HAP-1 (cell line): Measurements from ENCODE around the gene DTYMK.
"Not testable (repeated sequence)": the region's sequence is repeated elsewhere in the genome, so short reads cannot be mapped to it uniquely, and the experiment has no call there.

ENCODE experiments used
- DNase-seq, 2 experiments: peaks; one replicate each; pipeline ENCODE4 v3.0.0-alpha.2; 2016 to 2020; ENCODE audit warnings: low spot score in 2 of 2
- H3K27me3 ChIP-seq: fragments of 250-450 bp; sonication (Bioruptor Pico); 2 replicates; pipeline ENCODE4 v1.5.1; 2020; ENCODE audit warnings: low read depth, mild to moderate bottlenecking, moderate library complexity
- H3K36me3 ChIP-seq: fragments of 250-450 bp; sonication (Bioruptor Pico); replicated peaks from 2 replicates; pipeline ENCODE4 v1.5.1; 2020; ENCODE audit warnings: mild to moderate bottlenecking
- H3K4me1 ChIP-seq: fragments of 250-450 bp; sonication (Bioruptor Pico); 2 replicates; pipeline ENCODE4 v1.5.1; 2020; ENCODE audit warnings: mild to moderate bottlenecking
- H3K4me3 ChIP-seq: fragments of 250-450 bp; sonication (Bioruptor Pico); 2 replicates; pipeline ENCODE4 v1.5.1; 2020; ENCODE audit warnings: mild to moderate bottlenecking, moderate library complexity
- H3K9me3 ChIP-seq: fragments of 250-450 bp; sonication (Bioruptor Pico); 2 replicates; pipeline ENCODE4 v1.5.1; 2020; ENCODE audit warnings: mild to moderate bottlenecking, moderate library complexity
- in situ Hi-C: fragments of 300-500 bp; cut with MboI; formaldehyde crosslinking; loops from 3 replicates; pipeline ENCODE4 v1.14.3; 2020; ENCODE audit warnings: low sequenced_read_pairs, inconsistent platforms, mixed read lengths

The DTYMK gene

DNA sequence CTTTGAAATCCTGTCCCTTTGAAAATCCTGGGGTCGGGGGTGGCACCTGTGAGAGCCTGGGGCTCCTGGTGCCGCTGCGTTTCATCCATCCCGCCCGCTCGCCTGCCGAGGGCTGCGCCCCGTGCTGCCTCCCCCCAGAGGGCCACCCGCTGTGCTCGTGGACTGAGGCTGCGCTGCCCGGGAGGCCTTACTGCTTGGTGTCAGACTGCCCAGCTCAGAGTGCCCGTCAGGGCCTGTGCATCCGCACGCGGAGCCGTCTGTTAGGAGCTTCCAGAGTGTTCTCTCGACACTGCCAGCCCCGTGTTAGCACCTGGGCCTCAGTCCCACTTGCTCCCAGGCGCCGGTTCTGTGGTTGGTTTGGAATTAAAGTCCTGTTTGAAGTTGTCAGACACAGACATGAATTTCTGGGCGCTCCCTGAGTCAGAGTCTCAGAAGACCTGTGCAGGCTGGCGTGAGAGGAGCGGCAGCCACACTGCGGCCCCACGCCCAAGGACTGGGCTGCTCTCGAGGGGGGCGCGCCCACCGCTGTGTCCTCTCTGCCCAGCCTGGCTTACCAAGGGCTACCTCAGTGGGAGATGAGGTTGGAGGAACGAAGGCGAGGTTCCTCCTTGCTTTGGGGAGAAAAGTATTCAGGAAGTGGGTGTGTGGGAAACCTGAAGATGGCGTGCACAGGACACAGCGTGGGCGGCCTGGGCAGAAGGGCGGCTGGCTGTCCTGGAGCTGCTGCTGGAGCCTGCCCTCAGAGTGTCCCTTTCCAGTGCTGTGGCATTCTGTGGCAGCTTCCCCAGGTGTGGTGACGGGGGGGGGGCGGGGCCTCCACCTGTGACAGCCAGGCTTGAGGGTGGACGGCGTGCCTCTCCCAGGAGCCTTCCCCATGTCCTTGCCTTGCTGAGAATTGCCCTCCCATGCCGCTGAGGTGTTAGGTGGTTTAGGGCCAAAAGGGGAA is 14.1 kb downstream of the DTYMK start:
- Histone ChIP-seq H3K36me3 (peaks cover 38% of the 10 kb centered on the region), H3K4me1 (no peaks in the 10 kb centered on the region)
- in situ Hi-C loops = loop anchor here (25.0 kb wide), 1 partner anchor 810 kb away; the partner anchor contains the start of gene AGXT

DNA sequence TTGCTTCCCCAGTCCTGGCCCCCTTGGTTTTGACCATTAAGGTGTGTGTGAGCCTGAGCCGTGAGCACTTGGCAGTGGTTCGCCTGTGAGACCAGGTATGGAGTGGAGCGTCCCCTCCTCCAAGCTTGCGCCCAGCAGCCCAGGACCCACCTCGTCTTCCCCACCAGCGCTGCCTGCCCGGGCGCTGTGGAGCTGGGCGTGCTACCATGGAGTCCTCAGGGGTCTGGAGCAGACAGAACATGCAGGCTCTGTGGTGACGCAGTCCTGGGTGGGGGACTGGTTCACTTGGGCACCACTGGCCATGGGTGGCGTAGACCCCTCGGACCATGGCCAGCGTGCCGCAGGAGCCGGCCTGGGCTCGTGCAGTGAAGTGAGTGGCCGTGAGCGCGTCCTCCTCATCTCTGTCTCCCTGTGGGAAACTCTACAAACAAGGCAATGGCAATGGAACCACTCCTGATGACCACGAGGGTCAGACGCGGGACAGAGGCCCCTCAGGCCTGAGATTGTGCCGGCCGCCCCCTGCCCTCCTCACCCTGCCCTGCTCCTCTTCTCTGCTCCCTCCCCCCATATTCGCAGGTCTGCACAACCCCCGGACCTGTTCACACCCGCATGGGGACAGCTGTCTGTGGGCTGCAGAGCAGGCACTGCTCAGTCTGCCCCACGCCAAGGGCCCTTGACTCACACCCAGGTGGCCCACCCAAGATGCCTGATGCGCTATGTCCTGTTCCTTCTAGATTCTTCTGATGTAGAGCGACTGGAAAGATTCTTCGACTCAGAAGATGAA is 15.0 kb downstream of the DTYMK start:
- H3K4me1 ChIP-seq = no peaks in the 10 kb centered on the region
- no peak overlapping the region for H3K4me3 ChIP-seq
- DNase-seq = no peak
- no peaks in the 10 kb centered on the region for H3K27me3 ChIP-seq
- peaks cover 32% of the 10 kb centered on the region for H3K36me3 ChIP-seq
- in situ Hi-C loops = loop anchor here (25.0 kb wide), 1 partner anchor 809 kb away; the partner anchor contains the start of gene AGXT
- H3K9me3 ChIP-seq = no peaks in the 10 kb centered on the region

More for the DNA sequence above, 14.1 kb downstream of the DTYMK start:
- no peaks in the 10 kb centered on the region for H3K9me3 ChIP-seq
- H3K27me3 ChIP-seq = no peaks in the 10 kb centered on the region
- H3K4me3 ChIP-seq = no peak overlapping the region
- DNase-seq = no peak

DNA sequence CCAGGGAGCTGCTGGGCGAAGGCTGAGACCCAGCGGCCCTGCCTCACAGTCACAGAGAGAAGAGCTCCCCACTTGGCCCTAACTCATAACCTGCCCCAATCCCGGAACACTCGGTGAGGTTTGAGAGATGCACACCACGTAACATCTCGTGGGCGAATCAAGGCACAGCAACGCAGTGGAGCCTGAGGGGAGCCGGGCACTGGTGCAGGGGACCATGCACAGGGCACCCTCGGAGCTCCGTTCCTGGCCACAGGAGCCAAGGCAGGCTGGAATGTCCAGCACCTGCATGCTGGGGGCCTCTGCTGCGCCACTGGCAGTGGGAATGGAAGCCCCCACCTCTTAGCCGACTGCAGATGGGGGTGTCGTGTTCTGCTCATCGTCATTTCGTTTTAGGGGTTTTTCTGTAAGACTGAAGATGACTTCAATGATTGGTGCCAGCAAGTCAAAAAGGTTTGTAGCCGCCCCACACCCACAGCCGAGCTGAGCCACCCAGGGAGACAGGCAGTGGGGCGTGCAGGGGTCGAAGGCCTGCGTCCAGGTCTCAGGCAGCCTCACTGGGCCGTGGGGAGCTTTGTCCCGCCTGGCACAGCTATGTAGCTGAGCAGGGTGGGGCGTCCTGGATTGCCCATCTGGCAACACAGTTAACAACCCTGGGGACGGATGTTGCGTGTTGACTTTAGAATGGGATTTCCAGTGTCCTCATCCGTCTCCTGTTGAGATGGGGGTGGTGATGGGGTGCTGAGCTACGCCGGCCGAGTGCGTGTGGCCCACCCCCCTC is 16.1 kb downstream of the DTYMK start:
- no peaks in the 10 kb centered on the region for H3K27me3 ChIP-seq
- in situ Hi-C loops = loop anchor here (25.0 kb wide), 1 partner anchor 808 kb away; the partner anchor contains the start of gene AGXT
- DNase-seq = no peak
- H3K36me3 ChIP-seq = peaks cover 22% of the 10 kb centered on the region
- H3K4me1 ChIP-seq = no peaks in the 10 kb centered on the region
- no peaks in the 10 kb centered on the region for H3K9me3 ChIP-seq
- no peak overlapping the region for H3K4me3 ChIP-seq

DNA sequence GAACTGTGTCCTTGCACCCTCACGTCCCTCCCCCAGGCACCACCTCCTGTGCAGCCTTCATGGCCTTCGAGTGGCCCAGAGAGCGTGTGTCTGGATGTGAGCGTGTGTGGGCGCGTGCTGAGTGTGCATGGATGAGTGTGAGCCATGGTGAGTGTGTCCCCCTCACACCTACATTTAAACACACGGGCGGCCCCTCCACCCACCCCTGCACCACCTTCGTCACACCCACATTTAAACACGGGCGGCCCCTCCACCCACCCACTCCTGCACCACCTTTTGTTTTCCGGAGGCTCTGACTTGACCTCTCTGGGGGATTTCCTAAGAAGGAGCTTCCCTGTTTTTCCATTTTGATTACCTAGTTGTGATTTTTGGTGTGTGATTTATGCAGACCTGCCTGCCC is 17.8 kb downstream of the DTYMK start:
- no peak for DNase-seq
- H3K9me3 ChIP-seq = no peaks in the 10 kb centered on the region
- H3K4me1 ChIP-seq = no peaks in the 10 kb centered on the region
- in situ Hi-C loops = loop anchor here (25.0 kb wide), 1 partner anchor 807 kb away; the partner anchor contains the start of gene AGXT
- peaks cover 12% of the 10 kb centered on the region for H3K36me3 ChIP-seq
- H3K4me3 ChIP-seq = no peak overlapping the region
- no peaks in the 10 kb centered on the region for H3K27me3 ChIP-seq

DNA sequence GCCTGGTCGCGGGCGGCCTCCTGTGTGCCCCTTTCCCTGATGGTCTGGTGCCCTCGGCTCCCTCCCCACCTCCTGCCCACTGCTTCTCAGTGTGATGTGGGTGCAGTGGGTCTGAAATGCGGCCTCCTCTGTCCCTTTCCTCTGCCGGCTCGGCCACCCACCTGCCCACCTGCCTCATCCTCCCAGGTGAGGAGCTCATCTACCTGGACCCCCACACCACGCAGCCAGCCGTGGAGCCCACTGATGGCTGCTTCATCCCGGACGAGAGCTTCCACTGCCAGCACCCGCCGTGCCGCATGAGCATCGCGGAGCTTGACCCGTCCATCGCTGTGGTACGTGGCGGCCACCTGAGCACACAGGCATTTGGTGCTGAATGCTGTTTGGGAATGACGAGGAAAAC is 18.3 kb downstream of the DTYMK start:
- Histone ChIP-seq H3K4me3 (no peak overlapping the region), H3K4me1 (no peaks in the 10 kb centered on the region), H3K36me3 (peaks cover 12% of the 10 kb centered on the region), H3K9me3 (no peaks in the 10 kb centered on the region), H3K27me3 (no peaks in the 10 kb centered on the region)
- in situ Hi-C loops = loop anchor here (25.0 kb wide), 1 partner anchor 806 kb away; the partner anchor contains the start of gene AGXT
- no peak for DNase-seq

DNA sequence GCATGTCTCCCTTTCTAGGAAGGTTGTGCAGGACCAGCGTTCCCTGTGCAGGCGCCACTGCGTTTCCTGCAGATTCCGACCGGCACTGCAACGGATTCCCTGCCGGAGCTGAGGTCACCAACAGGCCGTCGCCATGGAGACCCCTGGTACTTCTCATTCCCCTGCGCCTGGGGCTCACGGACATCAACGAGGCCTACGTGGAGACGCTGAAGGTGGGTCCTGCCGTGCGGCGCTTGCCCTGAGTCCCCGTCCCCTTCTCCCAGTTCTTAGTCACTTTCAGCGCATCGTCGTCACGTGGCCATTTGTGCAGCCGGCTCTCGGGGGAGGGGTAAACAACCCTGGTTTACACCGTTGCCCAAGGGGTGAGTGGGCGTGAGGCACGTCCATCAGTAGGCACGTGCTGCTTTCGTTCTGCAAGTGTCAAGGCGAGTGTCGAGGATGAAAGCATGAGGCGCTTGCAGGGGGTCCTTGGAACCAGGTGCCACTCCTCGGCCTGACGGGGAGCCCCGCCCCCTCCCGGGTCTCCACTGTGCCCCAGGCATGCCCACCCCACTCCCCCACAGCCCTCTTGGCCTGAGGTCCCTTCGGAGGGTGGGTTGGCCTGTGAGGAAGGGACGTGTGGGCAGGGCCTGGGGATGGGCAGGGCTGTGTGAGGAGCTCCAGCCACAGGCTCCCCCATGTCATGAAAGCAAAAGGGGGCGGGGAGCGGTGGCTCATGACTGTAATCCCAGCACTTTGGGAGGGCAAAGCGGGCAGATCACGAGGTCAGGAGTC is 19.8 kb downstream of the DTYMK start:
- Histone ChIP-seq H3K4me3 (no peak overlapping the region), H3K36me3 (peaks cover 12% of the 10 kb centered on the region), H3K27me3 (no peaks in the 10 kb centered on the region), H3K4me1 (no peaks in the 10 kb centered on the region), H3K9me3 (no peaks in the 10 kb centered on the region)
- DNase-seq = no peak
- in situ Hi-C loops = loop anchor here (25.0 kb wide), 1 partner anchor 805 kb away; the partner anchor contains the start of gene AGXT

DNA sequence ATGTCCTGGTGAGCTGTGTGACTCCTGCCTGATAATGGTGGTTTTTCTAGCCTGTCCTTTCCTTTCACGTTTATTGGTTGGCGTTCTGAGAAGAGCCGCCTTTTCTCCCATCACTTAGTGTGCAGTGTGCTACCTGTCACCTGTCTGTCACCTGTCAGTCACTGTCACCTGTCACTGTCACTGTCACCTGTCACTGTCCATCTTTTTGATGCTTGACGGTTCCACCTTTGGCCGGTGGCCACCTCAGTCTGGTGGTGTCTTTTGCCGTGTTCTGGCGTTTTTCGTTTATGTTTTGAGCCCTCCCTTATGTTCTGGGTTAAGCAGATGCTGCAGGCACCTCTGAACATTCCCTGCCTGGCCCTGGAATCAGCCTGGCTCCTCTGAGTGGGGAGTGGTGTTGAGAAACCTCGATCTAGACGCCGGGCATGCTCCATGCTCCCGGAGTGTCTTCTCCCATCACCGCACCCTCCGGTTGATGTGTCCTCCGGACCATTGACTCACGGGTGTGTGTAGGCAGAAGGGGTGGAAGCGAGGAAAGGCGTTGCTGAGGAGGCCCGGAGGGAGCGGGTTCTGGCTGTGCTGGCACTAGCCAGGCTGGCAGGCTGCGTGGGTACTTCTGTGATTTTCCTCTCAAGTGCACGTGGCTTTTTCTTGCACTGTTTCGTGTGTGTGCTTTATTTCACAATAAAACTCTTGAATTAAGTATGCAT is 20.7 kb downstream of the DTYMK start:
- Histone ChIP-seq H3K36me3 (peaks cover 12% of the 10 kb centered on the region), H3K9me3 (no peaks in the 10 kb centered on the region), H3K4me1 (no peaks in the 10 kb centered on the region), H3K4me3 (no peak overlapping the region), H3K27me3 (no peaks in the 10 kb centered on the region)
- in situ Hi-C loops = loop anchor here (25.0 kb wide), 1 partner anchor 804 kb away; the partner anchor contains the start of gene AGXT
- DNase-seq = no peak

DNA sequence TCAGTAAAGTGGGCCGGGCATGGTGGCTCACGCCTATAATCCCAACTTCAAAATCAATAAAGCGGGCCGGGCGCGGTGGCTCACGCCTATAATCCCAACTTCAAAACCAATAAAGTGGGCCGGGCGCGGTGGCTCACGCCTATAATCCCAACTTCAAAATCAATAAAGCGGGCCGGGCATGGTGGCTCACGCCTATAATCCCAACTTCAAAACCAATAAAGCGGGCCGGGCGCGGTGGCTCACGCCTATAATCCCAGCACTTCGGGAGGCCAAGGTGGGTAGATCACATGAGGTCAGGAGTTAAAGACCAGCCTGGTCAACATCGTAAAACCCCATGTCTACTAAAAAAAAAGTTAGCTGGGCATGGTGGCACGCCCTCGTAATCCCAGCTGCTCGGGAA is 23.9 kb downstream of the DTYMK start:
- H3K4me3 ChIP-seq, DNase-seq, H3K4me1 ChIP-seq, H3K27me3 ChIP-seq, H3K9me3 ChIP-seq: not testable (repeated sequence)
- in situ Hi-C loops = loop anchor here (25.0 kb wide), 1 partner anchor 800 kb away; the partner anchor contains the start of gene AGXT
- peaks cover 27% of the 10 kb centered on the region for H3K36me3 ChIP-seq

DNA sequence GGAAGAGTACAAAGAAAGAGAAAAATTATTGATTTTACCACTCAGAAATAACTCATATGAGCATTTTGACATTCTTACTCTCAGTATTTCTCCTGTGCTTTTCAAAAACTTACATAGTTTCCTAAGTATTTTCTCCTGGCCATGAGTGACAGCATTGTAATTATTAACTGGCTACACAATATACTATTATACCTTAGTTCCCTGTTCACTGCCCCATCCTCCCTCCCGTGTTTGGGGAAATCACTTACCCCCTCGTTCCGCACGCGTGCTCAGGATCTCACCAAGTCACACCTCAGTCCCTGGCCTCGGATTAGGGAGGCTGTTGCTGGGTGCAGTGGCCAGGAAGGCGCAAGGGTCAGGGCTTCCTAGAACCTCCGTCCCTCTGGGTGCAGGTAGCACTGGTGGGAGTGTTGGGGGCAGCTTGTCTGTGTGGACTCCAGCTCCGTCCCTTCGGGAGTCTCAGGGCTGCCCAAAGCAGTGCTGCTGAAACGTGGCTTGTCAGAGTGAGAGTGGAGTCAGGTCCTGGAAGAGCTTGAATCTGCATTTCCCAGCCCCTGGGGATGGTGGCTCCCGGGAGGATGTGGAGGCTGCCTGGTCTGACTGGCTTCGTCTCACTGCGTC is 25.9 kb downstream of the DTYMK start:
- Histone ChIP-seq H3K36me3 (peaks cover 26% of the 10 kb centered on the region), H3K27me3 (no peaks in the 10 kb centered on the region), H3K9me3 (no peaks in the 10 kb centered on the region), H3K4me1 (no peaks in the 10 kb centered on the region), H3K4me3 (no peak overlapping the region)
- in situ Hi-C loops = loop anchor here (25.0 kb wide), 1 partner anchor 798 kb away; the partner anchor contains the start of gene AGXT
- no peak for DNase-seq

DNA sequence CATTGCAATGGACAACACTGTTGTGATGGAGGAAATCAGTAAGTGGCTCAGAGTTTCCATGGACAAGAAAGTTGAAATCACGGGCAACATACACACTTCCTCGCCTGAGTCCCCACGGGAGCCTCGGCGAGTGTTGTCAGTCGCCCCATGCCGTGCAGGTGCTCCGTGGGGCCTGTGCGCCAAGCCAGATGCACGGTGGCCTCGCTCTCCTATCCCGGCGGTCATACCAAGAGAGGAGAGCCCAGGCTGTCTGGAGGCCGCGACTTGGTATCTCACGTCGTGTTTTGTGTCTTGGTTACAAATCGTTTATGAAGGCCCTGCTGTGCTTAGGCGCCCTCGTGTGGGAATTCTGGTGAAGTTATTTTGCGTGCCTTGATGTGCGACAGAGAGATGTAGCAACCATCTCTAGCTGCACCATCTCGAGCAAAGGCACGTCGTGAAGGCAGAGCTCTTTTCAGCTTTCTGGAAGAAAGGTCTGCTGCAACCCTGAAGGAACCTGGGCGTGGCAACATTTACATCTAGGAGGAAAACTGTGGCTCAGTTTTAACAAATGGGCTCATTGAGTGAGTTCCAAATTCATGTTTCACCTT is 27.4 kb downstream of the DTYMK start:
- H3K4me1 ChIP-seq = no peaks in the 10 kb centered on the region
- no peaks in the 10 kb centered on the region for H3K27me3 ChIP-seq
- in situ Hi-C loops = loop anchor here (25.0 kb wide), 1 partner anchor 797 kb away; the partner anchor contains the start of gene AGXT
- no peak overlapping the region for H3K4me3 ChIP-seq
- no peaks in the 10 kb centered on the region for H3K9me3 ChIP-seq
- peaks cover 37% of the 10 kb centered on the region for H3K36me3 ChIP-seq
- peak; percentile 56 to 74 for DNase-seq

DNA sequence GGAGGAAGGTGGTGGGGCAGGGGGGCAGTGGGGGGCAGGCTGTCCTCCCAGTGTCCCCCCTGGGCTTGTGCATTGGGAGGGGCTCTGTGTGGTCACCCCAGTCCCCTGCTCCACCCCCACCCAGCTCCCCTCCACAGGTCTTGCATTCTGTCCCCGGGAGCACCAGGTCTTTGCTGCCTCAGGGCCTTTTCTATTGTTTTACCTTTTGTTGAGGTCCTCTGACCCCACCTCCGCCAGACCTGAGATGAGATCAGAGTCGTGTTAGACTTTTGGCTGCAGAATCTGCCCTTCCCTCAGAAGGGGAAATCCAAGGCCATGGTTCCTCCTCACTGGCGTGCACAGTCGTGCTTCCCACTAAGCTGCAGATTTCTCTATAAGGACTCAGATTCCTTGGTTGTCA is 28.3 kb downstream of the DTYMK start:
- no peak for DNase-seq
- no peaks in the 10 kb centered on the region for H3K27me3 ChIP-seq
- no peaks in the 10 kb centered on the region for H3K9me3 ChIP-seq
- in situ Hi-C loops = loop anchor here (25.0 kb wide), 1 partner anchor 796 kb away; the partner anchor contains the start of gene AGXT
- no peak overlapping the region for H3K4me3 ChIP-seq
- H3K4me1 ChIP-seq = no peaks in the 10 kb centered on the region
- H3K36me3 ChIP-seq = peaks cover 37% of the 10 kb centered on the region
